GM12878 (cell line): ENCODE results near the gene BAG3. TPM values are rescaled to one million over a fixed set of nuclear protein-coding genes. Genes with fewer than 3 reads are reported as not detected.
A peak's percentile ranks its signal among the peaks of the same experiment; 100 is the strongest.

Experiments
- ATAC-seq: fragments of 200-7000 bp; cut with Tn5 transposase; 3 replicates; pipeline ENCODE4 v1.9.1; 2020; ENCODE audit warnings: mild to moderate bottlenecking, moderate library complexity
- BruUV-seq: library from RNA; stranded (reverse); fragments of 400-500 nt; replicated peaks from 2 replicates; lab custom pipeline; 2021; lab: Mats Ljungman, UMichigan
- CTCF ChIA-PET: fragments of 300-600 bp; sonication (Branson Sonifier 250); formaldehyde crosslinking; extraction: SDS; loops from one replicate; lab custom pipeline; 2021; ENCODE audit warnings: inconsistent platforms; lab: Yijun Ruan, JAX
- POLR2A ChIA-PET: fragments of 350-600 bp; formaldehyde crosslinking; extraction: SDS; loops from one replicate; lab custom pipeline; 2021; ENCODE audit warnings: inconsistent platforms; lab: Charles Lee
- RAD21 ChIA-PET: fragments of 300-600 bp; sonication (Branson Sonifier 250); formaldehyde crosslinking; loops from one replicate; lab custom pipeline; 2023; ENCODE audit warnings: antibody characterized with exemption; ENCODE audit not compliant: unreplicated experiment; lab: Charles Lee
- SMC1A ChIA-PET: fragments of 300-600 bp; sonication (Branson Sonifier 250); formaldehyde crosslinking; loops from one replicate; lab custom pipeline; 2023; ENCODE audit not compliant: unreplicated experiment, uncharacterized antibody; lab: Charles Lee
- DNase-seq: peaks from one replicate; pipeline ENCODE4 v3.0.0-alpha.2; 2011; ENCODE audit warnings: low read depth, low spot score
- FAIRE-seq: peaks from 3 replicates; lab custom pipeline; 2011; peaks lifted over from hg19 to GRCh38; lab: Jason Lieb, UNC
- H2AFZ ChIP-seq: 2 replicates; pipeline ENCODE4 v1.6.0; 2011; ENCODE audit warnings: low read depth, low read length, control low read depth; ENCODE audit not compliant: control insufficient read depth
- H3K27ac ChIP-seq: 2 replicates; pipeline ENCODE4 v1.5.1; 2011; ENCODE audit warnings: control low read depth; ENCODE audit not compliant: control insufficient read depth, insufficient read depth
- H3K27me3 ChIP-seq, 2 experiments: replicated peaks in 1 of 2; 2 replicates each; pipeline versions ENCODE4 v1.6.0 to v1.6.1; 2011; ENCODE audit warnings: low read length in 1 of 2; ENCODE audit not compliant: control insufficient read depth in 2 of 2, insufficient read depth in 2 of 2
- H3K36me3 ChIP-seq, 2 experiments: 2 replicates each; pipeline ENCODE4 v1.5.1; 2011; ENCODE audit warnings: low read length in 1 of 2; ENCODE audit not compliant: control insufficient read depth in 2 of 2, insufficient read depth in 2 of 2
- H3K4me1 ChIP-seq: 2 replicates; pipeline ENCODE4 v1.6.1; 2011; ENCODE audit warnings: mild to moderate bottlenecking, low read length, moderate library complexity, mixed read lengths; ENCODE audit not compliant: control insufficient read depth, insufficient read depth
- H3K4me2 ChIP-seq: 2 replicates; pipeline ENCODE4 v1.6.0; 2011; ENCODE audit warnings: control low read depth; ENCODE audit not compliant: control insufficient read depth, insufficient read depth
- H3K4me3 ChIP-seq: fragments of 200-600 bp; sonication (generic); 2 replicates; pipeline ENCODE4 v1.5.1; 2016
- H3K79me2 ChIP-seq: 2 replicates; pipeline ENCODE4 v1.6.0; 2011; ENCODE audit warnings: low read length; ENCODE audit not compliant: control insufficient read depth, insufficient read depth
- H3K9ac ChIP-seq: 2 replicates; pipeline ENCODE4 v1.8.0; 2011; ENCODE audit warnings: low read length, control low read depth, mixed read lengths; ENCODE audit not compliant: control insufficient read depth, insufficient read depth
- H3K9me3 ChIP-seq: replicated peaks from 3 replicates; pipeline ENCODE4 v1.5.1; 2011; ENCODE audit warnings: mild to moderate bottlenecking, low read length; ENCODE audit not compliant: control insufficient read depth, insufficient read depth
- H4K20me1 ChIP-seq: 2 replicates; pipeline ENCODE4 v1.6.0; 2011; ENCODE audit not compliant: control insufficient read depth, insufficient read depth
- BMI1 ChIP-seq: fragments of 450-650 bp; IDR thresholded peaks from 2 replicates; pipeline ENCODE4 v1.6.1; 2016; ENCODE audit warnings: mild to moderate bottlenecking, moderate library complexity, borderline replicate concordance
- EGR1 ChIP-seq, 2 experiments: IDR thresholded peaks; 1 replicate in 1 of 2; 2 replicates in 1 of 2; pipeline ENCODE4 v1.6.1; 2011 to 2012; ENCODE audit warnings: low read depth in 2 of 2, low read length in 2 of 2, borderline replicate concordance in 1 of 2, mild to moderate bottlenecking in 1 of 2, moderate library complexity in 1 of 2
- IRF3 ChIP-seq: fragments of 450-650 bp; IDR thresholded peaks from 2 replicates; pipeline ENCODE4 v1.6.1; 2014; ENCODE audit warnings: mild to moderate bottlenecking
- MEF2B ChIP-seq: fragments of 450-650 bp; IDR thresholded peaks from 2 replicates; pipeline ENCODE4 v1.6.1; 2018; ENCODE audit warnings: mild to moderate bottlenecking, moderate library complexity; ENCODE audit not compliant: partially characterized antibody, poor library complexity, severe bottlenecking
- MLLT1 ChIP-seq: fragments of 450-650 bp; IDR thresholded peaks from 2 replicates; pipeline ENCODE4 v1.6.1; 2016; ENCODE audit warnings: mild to moderate bottlenecking
- MYC ChIP-seq: IDR thresholded peaks from 2 replicates; pipeline ENCODE4 v1.6.1; 2011; ENCODE audit warnings: mild to moderate bottlenecking, low read length, moderate library complexity, inconsistent platforms; ENCODE audit not compliant: insufficient read depth, insufficient replicate concordance, insufficient read length, severe bottlenecking
- PBX3 ChIP-seq: IDR thresholded peaks from 2 replicates; pipeline ENCODE4 v1.6.1; 2011; ENCODE audit warnings: mild to moderate bottlenecking, low read depth, low read length, moderate library complexity; ENCODE audit not compliant: insufficient replicate concordance
- SIX5 ChIP-seq: IDR thresholded peaks from 2 replicates; pipeline ENCODE4 v1.6.1; 2011; ENCODE audit warnings: mild to moderate bottlenecking, low read depth, low read length, moderate library complexity; ENCODE audit not compliant: severe bottlenecking
- SMC3 ChIP-seq: IDR thresholded peaks from 2 replicates; pipeline ENCODE4 v1.6.1; 2011; ENCODE audit warnings: low read length, improper control_type of control experiment, borderline replicate concordance
- SREBF1 ChIP-seq: IDR thresholded peaks from 2 replicates; pipeline ENCODE4 v1.6.1; 2012; ENCODE audit warnings: mild to moderate bottlenecking, low read length
- ZBTB40 ChIP-seq: fragments of 450-650 bp; IDR thresholded peaks from 2 replicates; pipeline ENCODE4 v1.6.1; 2016; ENCODE audit warnings: mild to moderate bottlenecking, moderate library complexity, borderline replicate concordance
- WGBS: methylation state at CpG from one replicate; pipeline ENCODE4 v1.1.6; 2016; ENCODE audit warnings: low lambda C conversion rate; ENCODE audit not compliant: insufficient replicate concordance, insufficient coverage; ENCODE audit errors: missing lambda C conversion rate; 5-methylcytosine and 5-hydroxymethylcytosine counted together
- in situ Hi-C: fragments of 300-500 bp; cut with MboI; formaldehyde crosslinking; loops from 9 replicates; pipeline ENCODE4 v1.14.3; 2018; ENCODE audit warnings: mixed read lengths
- intact Hi-C: fragments of 100-400 bp; cut with micrococcal nuclease; formaldehyde crosslinking; loops from one replicate; pipeline ENCODE4 v1.14.2; 2022; ENCODE audit not compliant: unreplicated experiment
- polyA plus RNA-seq, 11 experiments: library from polyadenylated mRNA; depleted of rRNA in 4 of 11; unstranded in 6 of 11; stranded (reverse) in 5 of 11; fragments of >200 nt; fragmentation: Nextera tagmentation in 4 of 11; fragmentation: Illumina TruSeq in 1 of 11; extraction: Ambion mirVana in 4 of 11; extraction: Trizol in 1 of 11; gene quantifications; 1 replicate in 1 of 11; 2 replicates in 10 of 11; pipeline versions ENCODE4 v1.2.1 to v1.2.3, GENCODE V29; 2011 to 2016; ENCODE audit warnings: inconsistent platforms in 2 of 11, missing spikeins in 2 of 11, low read depth in 1 of 11
- total RNA-seq, 4 experiments: library from RNA; depleted of rRNA in 3 of 4; stranded (reverse); fragments of >200 nt in 3 of 4; fragmentation: Illumina TruSeq in 1 of 4; extraction: Trizol in 1 of 4; gene quantifications; 2 replicates each; pipeline versions ENCODE4 v1.2.1 to v1.2.3, GENCODE V29; 2013 to 2021

The BAG3 gene
- total and polyA plus RNA-seq, 10 of the 15 experiments (the other 5 are each of a cell fraction or from before 2014, with no cell fraction given): 0.71 to 14.1 (median 4.3) TPM

GRCh38 chr10:119604468-119604867, 46.7 kb upstream of the BAG3 start (continued):
- TF ChIP-seq MEF2B (no peak), MLLT1 (no peak), SREBF1 (no peak)

- no peak overlapping the region for H3K9ac ChIP-seq
- WGBS: 31% methylated on average over 14 of the region's 15 CpGs
- H3K4me3 ChIP-seq: no peak overlapping the region
- no peaks in the 10 kb centered on the region for H3K27me3 ChIP-seq
- RAD21 ChIA-PET: interaction anchor here (0.9 to 1.7 kb wide), 3 partner anchors 79 to 273 kb away, joined by 3 to 9 read pairs (median 3); no protein-coding TSS in a partner anchor
- H3K4me2 ChIP-seq: no peak overlapping the region
- POLR2A ChIA-PET: interaction anchor here (0.6 kb wide), 1 partner anchor 430 kb away, joined by 3 read pairs; no protein-coding TSS in a partner anchor
- SMC1A ChIA-PET: interaction anchor here (1.0 to 1.6 kb wide), 4 partner anchors 16 to 251 kb away, joined by 3 to 5 read pairs (median 3); no protein-coding TSS in a partner anchor
- intact Hi-C loops (no loop called here), in situ Hi-C loops (no loop called here)
- no peaks in the 10 kb centered on the region for H3K4me1 ChIP-seq
- no peak for DNase-seq
- H4K20me1 ChIP-seq: no peaks in the 10 kb centered on the region
- no peaks in the 10 kb centered on the region for H3K79me2 ChIP-seq
- CTCF ChIA-PET: interaction anchor here (0.6 to 2.8 kb wide), 10 partner anchors 26 to 254 kb away, joined by 3 to 17 read pairs (median 3); no protein-coding TSS in a partner anchor
- no peak overlapping the region for H3K27ac ChIP-seq
- H2AFZ ChIP-seq: no peak overlapping the region
- BruUV-seq: no TSS peak
- no peaks in the 10 kb centered on the region for H3K36me3 ChIP-seq
- no peak for FAIRE-seq
- peak; percentile 70 for ATAC-seq
- no peaks in the 10 kb centered on the region for H3K9me3 ChIP-seq
- no peak for TF ChIP-seq EGR1 (IDR thresholded peaks at IDR 0.05; ENCODE audit: borderline replicate concordance in 1 of 2, low read depth in 2 of 2, low read length in 2 of 2)
- no peak for TF ChIP-seq BMI1
- TF ChIP-seq IRF3: no peak
- no peak for TF ChIP-seq SIX5
- no peak for TF ChIP-seq MYC
- TF ChIP-seq PBX3: no peak
- no peak for TF ChIP-seq ZBTB40
- TF ChIP-seq SMC3: peak; percentile 47; the same call in 1 of the 2 replicates
Observed at GRCh38 chr10:119608316-119609155, 42.6 kb upstream of the BAG3 start.
